HG03520 (cell line): ENCODE measurements around the gene FGF18.
A peak's percentile ranks its signal among the peaks of the same experiment; 100 is the strongest.
"Not testable (repeated sequence)": the region's sequence is repeated elsewhere in the genome, so short reads cannot be mapped to it uniquely, and the experiment has no call there.

ENCODE experiments used
- ATAC-seq: cut with Tn5 transposase; IDR thresholded peaks from one replicate; pipeline ENCODE4 v1.9.1; 2021; ENCODE audit warnings: mild to moderate bottlenecking, moderate library complexity; ENCODE audit not compliant: unreplicated experiment

The FGF18 gene

GRCh38 chr5:171398660-171399059 is 20.8 kb upstream of the FGF18 start:
- ATAC-seq, result not testable (repeated sequence)

GRCh38 chr5:171400169-171400568 is 19.3 kb upstream of the FGF18 start:
- ATAC-seq, result no peak

GRCh38 chr5:171401167-171401947 is 18.1 kb upstream of the FGF18 start:
- ATAC-seq, result no peak

- ATAC-seq, result not testable (repeated sequence)
Measured at GRCh38 chr5:171402751-171403150, 16.7 kb upstream of the FGF18 start.

DNA sequence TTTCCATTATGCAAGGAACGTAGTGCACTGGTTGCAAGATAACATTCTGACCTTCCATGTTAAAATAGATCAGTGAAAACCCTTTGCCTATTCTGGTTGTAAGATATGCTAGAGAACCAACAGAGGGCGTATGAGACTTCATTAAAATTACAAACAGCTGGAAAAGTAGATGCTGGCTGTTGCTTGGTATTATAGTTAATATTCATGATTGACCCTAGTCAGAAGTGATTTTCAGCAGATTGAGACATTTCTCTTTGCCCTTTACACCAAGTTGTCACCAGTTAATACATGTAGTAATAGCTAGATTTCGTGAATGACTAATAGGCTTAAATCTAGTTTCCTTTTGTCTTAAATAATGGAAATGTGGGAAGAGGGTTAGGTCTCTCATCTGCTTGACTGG is 13.8 kb upstream of the FGF18 start:
- ATAC-seq, result no peak

DNA sequence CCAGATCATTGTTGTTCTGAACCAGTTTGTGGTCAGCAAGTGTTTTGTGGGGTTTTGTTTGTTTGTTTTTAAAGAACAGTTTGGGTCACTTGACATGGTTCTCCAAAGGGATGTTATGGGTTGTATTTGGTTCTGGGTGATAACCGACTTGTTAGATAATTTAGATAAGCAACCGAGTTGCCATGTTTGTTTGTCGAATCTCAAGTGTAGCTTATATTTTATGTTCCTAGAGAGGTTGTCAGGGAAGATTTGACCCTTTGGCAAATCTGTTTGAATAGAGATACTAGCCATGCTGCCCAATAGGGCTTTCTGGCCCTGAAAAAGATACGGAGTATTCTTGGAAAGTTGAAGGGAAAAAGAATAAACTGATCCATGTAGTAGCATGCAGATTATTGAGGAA is 12.2 kb upstream of the FGF18 start:
- ATAC-seq, result no peak

- no peak for ATAC-seq
Measured at GRCh38 chr5:171409164-171410136, 10.0 kb upstream of the FGF18 start.

- ATAC-seq, result no peak
Measured at GRCh38 chr5:171410181-171410580, 9.3 kb upstream of the FGF18 start.

GRCh38 chr5:171412186-171412585 is 7.3 kb upstream of the FGF18 start:
- no peak for ATAC-seq

- ATAC-seq, result no peak
Measured at GRCh38 chr5:171413153-171413910, 6.1 kb upstream of the FGF18 start.

GRCh38 chr5:171413993-171414392 is 5.5 kb upstream of the FGF18 start:
- not testable (repeated sequence) for ATAC-seq

GRCh38 chr5:171415115-171415730 is 4.2 kb upstream of the FGF18 start:
- no peak for ATAC-seq

DNA sequence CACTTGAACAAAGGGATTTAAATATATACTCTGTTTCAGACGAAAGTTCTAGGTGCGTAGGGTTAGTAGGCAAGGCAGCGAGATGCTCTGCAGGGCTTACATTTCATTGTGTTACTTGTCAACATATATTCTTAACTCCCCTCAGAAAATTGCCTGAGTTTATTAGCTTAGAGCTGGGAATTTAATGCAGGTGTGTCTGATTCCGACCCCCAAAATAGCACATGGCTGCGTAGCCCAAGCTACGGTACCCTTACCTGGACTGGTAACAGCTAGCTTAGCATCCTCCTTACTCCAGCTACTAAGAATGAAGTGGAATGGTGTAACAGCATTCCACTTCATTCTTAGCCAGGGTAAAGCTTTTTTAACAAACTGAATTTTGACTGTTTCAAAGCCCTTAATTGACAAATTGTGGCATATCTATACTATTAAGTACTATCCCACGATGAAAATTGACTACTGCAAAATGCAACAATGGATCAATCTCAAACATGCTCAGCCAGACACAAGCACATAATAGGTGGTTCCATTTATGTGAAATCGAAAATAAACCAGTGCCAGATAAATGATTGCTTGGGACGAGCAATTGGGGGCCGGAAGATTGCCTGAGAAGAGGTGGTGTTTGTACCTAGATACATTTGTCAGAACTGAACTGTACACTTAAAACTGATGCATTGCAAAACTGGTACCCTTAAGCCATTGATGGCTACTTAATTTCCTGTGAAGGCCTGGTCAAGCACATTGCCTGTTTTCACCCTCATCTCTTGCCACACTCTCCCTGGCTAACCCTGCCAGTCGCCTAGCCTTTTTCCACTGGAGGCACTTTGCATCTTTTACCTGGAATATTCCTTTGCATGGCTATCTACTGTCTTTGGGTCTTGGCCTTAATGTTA is 3.0 kb upstream of the FGF18 start:
- ATAC-seq, result no peak

- ATAC-seq, result peak; percentile 71
Measured at GRCh38 chr5:171418316-171418981, 998 bp upstream of the FGF18 start.

DNA sequence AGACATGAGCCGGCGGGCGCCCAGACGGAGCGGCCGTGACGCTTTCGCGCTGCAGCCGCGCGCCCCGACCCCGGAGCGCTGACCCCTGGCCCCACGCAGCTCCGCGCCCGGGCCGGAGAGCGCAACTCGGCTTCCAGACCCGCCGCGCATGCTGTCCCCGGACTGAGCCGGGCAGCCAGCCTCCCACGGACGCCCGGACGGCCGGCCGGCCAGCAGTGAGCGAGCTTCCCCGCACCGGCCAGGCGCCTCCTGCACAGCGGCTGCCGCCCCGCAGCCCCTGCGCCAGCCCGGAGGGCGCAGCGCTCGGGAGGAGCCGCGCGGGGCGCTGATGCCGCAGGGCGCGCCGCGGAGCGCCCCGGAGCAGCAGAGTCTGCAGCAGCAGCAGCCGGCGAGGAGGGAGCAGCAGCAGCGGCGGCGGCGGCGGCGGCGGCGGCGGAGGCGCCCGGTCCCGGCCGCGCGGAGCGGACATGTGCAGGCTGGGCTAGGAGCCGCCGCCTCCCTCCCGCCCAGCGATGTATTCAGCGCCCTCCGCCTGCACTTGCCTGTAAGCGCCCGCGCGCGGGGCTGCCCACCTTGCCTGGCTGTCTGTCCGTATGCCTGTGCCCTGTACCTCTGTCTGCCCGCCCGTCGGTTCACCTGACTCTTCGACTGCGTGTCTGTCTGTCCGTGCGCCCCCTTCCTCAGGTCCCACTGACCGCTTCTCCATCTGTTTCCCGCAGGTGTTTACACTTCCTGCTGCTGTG is 412 bp downstream of the FGF18 start:
- peak; percentile 29 for ATAC-seq

DNA sequence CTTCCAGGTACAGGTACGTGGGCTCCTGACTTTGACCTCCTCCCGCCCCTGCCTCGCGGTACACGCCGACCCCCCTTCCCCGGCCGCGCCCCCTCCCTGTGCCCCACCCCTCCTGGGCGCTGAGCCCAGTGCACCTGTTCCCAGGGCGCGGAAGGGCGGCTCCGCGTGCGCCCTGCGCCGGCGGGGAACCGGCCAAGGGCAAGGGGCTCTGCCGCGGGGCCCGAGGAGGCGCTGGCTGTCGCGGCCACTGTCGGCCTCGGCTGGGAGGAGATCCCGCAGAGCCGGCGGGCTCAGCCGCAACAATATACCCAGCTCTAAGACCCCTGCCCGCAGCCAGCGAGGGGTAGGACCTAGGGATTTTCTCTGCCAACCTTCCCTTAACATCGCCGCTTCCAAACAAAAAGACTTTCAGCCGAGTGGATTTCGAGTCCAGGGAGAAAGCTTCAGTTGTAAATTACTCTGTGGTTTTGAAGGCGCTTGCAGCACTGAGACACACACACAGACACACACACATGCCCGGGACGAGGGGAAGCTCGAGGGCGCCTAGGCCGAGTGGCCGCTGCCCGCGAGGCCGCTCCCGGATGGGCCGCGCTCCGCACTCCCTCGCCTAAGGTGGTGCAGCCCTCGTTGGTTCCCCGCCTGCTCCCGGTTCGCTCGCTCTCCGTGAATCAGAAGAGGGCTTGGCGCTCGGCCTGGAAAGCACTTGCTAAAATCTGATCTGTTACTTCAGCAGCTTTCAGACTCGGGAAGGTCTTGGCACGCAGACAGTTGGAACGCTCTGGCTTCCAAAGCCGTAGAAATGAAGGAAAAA is 1.2 kb downstream of the FGF18 start:
- ATAC-seq, result no peak
